ENCODE data around the gene ERFE. TPM values are rescaled to one million over a fixed set of nuclear protein-coding genes. Genes with fewer than 3 reads are reported as not detected.

The ERFE gene
- total and polyA plus RNA-seq, 2 donors (not counting 3 experiments of a cell fraction or from before 2014, with no cell fraction given) = 0.65 to 1.2 TPM

- dilution Hi-C loops (cut with MboI; ENCODE audit: extremely low pct_ligation_motif_present, low sequenced_read_pairs) (no loop called here), intact Hi-C loops (cut with micrococcal nuclease) (loop anchor here (1.0 to 2.0 kb wide), 2 partner anchors 45 to 74 kb away; partner anchors contain the start of gene ILKAP)
- BruUV-seq (replicated peaks) = no TSS peak
- ChIA-PET CTCF (no interaction called here), POLR2A (no interaction called here)
- Histone ChIP-seq H3K9me1 (replicated peaks; ENCODE audit: control insufficient read depth, extremely low read depth, insufficient read depth, low read length) (no peaks in the 10 kb centered on the region), H3K9me3 (replicated peaks; ENCODE audit: control insufficient read depth, insufficient read depth, low read length) (no peaks in the 10 kb centered on the region), H3K4me3 (replicated peaks in 1 of 3; ENCODE audit: insufficient read depth in 1 of 3, low read depth in 1 of 3, low read length in 3 of 3) (no peak overlapping the region), H3K79me2 (ENCODE audit: control insufficient read depth, insufficient read depth, low read length) (no peaks in the 10 kb centered on the region), H4K20me1 (replicated peaks; ENCODE audit: control insufficient read depth, extremely low read depth, insufficient read depth, low read length) (no peaks in the 10 kb centered on the region), H3K4me1 (ENCODE audit: control insufficient read depth, extremely low read depth, insufficient read depth, low read length) (no peaks in the 10 kb centered on the region), H3K27me3 (ENCODE audit: control insufficient read depth in 2 of 2, insufficient read depth in 2 of 2, low read length in 2 of 2) (peaks cover 0 to 3% of the 10 kb centered on the region in 2 experiments), H2AFZ (ENCODE audit: low read depth, low read length) (no peak overlapping the region), H3K9ac (replicated peaks; ENCODE audit: extremely low read depth, insufficient read depth, low read length) (no peak overlapping the region), H3K27ac (ENCODE audit: insufficient read depth, low read depth, low read length) (no peak overlapping the region), H3K36me3 (ENCODE audit: control insufficient read depth in 2 of 2, extremely low read depth in 1 of 2, insufficient read depth in 2 of 2, low read length in 2 of 2) (no peaks in the 10 kb centered on the region), H3K4me2 (ENCODE audit: insufficient read depth, low read length) (no peak overlapping the region)
- FAIRE-seq (no peak), DNase-seq (ENCODE audit: low read depth, low spot score) (no peak)
- TF ChIP-seq GATA2 (IDR thresholded peaks at IDR 0.05; ENCODE audit: insufficient read depth, insufficient read length, low read depth, low read length) (no peak), MAX (IDR thresholded peaks at IDR 0.05; ENCODE audit: insufficient read depth, insufficient read length) (no peak), CTCF (IDR thresholded peaks at IDR 0.05; ENCODE audit: extremely low read depth in 1 of 2, insufficient read depth in 1 of 2, low read depth in 1 of 2, low read length in 2 of 2) (no peak), POLR2A (IDR thresholded peaks at IDR 0.05; ENCODE audit: low read depth, low read length) (no peak), FOS (IDR thresholded peaks at IDR 0.05; ENCODE audit: borderline replicate concordance, insufficient read depth, low read length) (no peak), JUN (IDR thresholded peaks at IDR 0.05; ENCODE audit: borderline replicate concordance, insufficient read depth, insufficient read length, low read depth) (no peak), MYC (IDR thresholded peaks at IDR 0.05; ENCODE audit: low read depth, low read length) (no peak), POLR2AphosphoS5 (IDR thresholded peaks at IDR 0.05; ENCODE audit: insufficient read depth, low read depth, low read length) (no peak), EZH2 (IDR thresholded peaks at IDR 0.05; ENCODE audit: borderline replicate concordance, low read depth, low read length, severe bottlenecking) (no peak)
Measured at GRCh38 chr2:238157506-238158017, 1.2 kb upstream of the ERFE start.

Data from endothelial cell of umbilical vein (primary cell).